GM19035 (cell line): ENCODE results near the gene TYRO3.

ENCODE experiments used
- ATAC-seq: cut with Tn5 transposase; IDR thresholded peaks from one replicate; pipeline ENCODE4 v1.9.1; 2021; ENCODE audit not compliant: unreplicated experiment

Gene TYRO3

GRCh38 chr15:41603411-41603935, 44.5 kb downstream of the TYRO3 start:
- ATAC-seq, result no peak

GRCh38 chr15:41603941-41604911, 45.2 kb downstream of the TYRO3 start:
- no peak for ATAC-seq

DNA sequence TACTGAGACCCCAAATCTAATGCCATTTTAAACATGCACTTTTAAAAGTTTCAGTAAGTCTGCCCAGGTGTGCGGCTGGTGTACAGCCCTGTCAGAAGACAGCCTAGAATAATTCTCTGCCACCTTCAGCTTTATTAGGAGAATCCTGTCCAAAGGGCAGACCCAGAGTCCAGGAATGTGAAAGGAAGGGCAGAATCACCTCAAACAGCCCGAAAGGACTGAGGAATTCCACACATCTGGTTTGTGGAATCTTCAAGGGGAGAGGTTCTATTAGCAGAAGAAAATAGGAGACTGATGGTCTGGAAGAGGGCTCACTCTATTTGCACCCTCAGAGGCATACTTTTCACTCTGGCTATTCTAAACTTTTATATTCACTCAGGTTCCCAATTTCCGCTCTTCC, 46.6 kb downstream of the TYRO3 start:
- no peak for ATAC-seq

DNA sequence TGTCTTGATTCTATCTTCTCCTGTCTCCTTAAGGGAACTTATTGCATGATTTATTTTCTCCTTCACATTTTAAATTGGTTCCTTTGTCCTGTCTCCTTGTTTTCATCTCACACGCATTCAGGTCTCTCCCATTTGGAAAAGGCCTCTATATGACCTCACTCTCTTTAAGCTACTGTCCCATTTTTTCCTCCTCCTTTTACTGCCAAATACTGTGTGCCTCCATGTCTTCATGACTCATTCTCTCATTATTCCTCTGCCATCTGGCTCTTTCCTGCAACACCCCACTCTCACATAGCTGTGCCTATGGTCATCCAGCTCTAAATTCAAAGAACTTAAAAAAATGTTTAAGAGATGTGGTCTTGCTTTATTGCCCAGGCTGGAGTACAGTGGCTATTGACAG, 48.0 kb downstream of the TYRO3 start:
- ATAC-seq, result no peak

DNA sequence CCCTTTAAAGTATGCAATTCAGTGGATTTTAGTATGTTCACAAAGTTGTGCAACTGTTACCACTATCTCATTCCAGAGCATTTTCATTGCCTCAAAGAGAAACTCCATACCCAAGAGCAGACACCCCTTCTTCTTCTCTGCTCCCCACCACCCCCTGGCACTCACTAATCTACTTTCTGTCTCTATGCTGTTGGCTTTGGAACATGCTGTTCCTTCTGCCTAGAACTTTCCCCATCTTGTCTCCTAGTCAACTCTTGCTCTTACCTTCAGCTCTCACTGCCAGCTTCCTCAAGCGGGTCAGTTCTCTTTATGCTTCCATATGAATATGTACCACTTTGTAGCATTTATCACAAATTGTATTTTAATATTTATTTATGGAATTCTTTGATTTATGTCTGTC, 50.1 kb downstream of the TYRO3 start:
- no peak for ATAC-seq

DNA sequence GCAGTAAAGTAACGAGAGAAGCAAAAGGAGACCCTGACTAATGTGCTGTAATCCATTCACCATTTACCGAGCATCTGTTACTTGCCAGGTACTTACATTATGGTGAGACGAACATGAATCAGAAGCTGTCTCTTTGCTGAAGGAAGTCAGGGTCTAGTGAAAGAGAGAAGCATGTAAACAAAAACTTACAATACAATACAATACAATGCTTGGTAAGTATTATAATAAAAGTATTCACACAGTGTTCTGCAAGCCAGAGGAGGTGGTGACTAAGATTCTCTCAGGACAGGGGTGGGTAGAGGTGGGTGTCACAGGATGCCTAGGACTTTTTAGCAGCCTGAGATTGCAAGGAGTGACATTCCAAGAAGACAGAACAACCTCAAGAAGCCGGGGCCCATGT, 51.0 kb downstream of the TYRO3 start:
- ATAC-seq, result no peak

- ATAC-seq, result no peak
Measured at GRCh38 chr15:41620536-41621199, 61.7 kb downstream of the TYRO3 start.

GRCh38 chr15:41621200-41622193, 62.5 kb downstream of the TYRO3 start:
- ATAC-seq, result no peak

GRCh38 chr15:41622901-41623300, 63.9 kb downstream of the TYRO3 start:
- no peak for ATAC-seq

GRCh38 chr15:41627203-41627602, 68.2 kb downstream of the TYRO3 start:
- no peak for ATAC-seq

GRCh38 chr15:41629463-41629862, 70.5 kb downstream of the TYRO3 start:
- ATAC-seq, result no peak

GRCh38 chr15:41629883-41630282, 70.9 kb downstream of the TYRO3 start:
- no peak for ATAC-seq

DNA sequence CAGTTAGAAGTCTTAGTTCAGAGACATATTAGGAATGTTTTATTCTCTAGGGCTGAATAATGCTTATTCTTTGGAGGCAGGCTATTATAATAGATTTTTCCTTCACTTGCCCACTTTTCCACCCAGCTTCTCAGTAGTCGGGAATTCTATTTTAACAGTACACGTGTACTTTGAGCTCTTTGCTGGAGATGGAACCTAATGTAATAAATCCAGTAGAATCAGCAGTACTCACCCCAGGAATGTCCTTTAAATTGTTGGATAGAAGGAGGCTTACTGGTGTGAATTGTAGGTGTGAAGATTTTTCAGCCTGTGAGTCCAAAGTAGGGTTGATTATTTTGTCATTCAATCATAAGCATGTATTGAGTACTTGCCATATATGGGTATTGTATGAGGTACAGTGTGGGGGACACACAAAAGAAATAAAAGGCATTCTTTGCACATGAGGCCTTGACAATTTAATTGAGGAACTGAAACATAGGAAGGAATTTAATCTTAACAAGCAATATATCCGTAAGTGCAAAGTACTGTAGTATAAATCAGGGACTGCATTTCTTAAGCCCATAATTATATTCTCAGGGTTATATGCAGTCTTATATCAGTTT, 71.7 kb downstream of the TYRO3 start:
- ATAC-seq, result no peak

DNA sequence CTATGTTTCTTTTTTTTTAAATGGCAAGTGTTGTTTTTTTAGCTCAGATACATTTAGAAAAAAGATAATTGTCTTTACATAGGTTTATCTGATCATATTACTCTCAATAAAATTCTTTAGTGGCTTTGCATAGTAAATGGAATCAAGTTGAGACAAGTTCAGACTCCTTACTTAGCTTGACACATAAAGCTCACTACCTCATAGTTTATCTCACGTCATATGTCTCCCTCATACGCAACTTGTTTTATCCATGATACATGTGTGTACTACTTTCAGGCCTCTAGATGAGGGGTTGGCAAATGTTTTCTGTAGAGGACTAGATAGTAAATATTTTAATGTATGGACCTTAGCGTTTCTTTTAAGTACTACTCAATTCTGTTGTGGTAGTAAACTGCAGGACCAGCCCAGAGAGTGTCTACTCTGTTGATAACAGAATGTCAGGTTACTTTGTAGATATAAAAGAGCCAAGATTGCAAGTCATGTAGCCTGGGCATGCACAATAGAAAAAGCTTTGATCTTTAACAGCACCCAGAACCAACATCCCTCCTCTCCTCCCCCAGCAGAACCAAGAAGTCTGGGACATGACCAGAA, 73.0 kb downstream of the TYRO3 start:
- ATAC-seq, result no peak
